ENCODE data around the gene AGRN.
A peak's percentile ranks its signal among the peaks of the same experiment; 100 is the strongest.

Gene AGRN

DNA sequence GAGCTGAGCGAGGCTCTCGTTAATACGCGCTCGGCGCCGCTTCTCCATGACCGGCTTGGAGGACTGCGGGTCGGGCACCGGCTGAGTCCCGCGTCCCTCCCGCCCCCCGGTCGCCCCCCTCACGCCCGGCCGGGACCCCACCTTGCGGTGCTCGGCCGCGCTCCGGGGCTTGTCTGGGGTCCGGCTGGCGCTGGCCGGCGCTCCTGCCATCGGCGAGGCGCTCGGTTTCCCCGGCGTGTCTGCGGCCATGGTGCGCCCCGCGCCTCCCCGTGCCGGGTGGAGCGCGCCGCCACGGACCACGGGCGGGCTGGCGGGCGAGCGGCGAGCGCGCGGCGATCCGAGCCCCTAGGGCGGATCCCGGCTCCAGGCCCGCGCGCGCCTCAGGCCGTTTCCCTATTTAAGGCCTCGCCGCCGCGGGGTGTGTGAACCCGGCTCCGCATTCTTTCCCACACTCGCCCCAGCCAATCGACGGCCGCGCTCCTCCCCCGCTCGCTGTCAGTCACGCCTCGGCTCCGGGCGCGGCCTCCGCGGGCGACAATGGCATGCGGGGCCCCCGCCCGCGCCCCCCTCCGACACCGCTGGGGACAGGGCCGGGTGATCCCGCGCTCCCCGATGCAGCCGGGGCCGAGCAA is 20.1 kb upstream of the AGRN start, which contains the start of gene HES4:
TSS of gene HES4 (minus strand) at position 373 of the 632 bp plus-strand sequence. CDS start at position 249, 124 bp downstream.
- H3K14ac ChIP-seq (ENCODE audit: low read length in 2 of 2), result peak within 1 kb of the TSS in 1 of 2 experiments; percentile 86
- H2BK15ac ChIP-seq (ENCODE audit: low read depth, poor library complexity, severe bottlenecking), result peak within 1 kb of the TSS; percentile 87
- H3K36me3 ChIP-seq (ENCODE audit: control insufficient read depth in 1 of 2, insufficient read depth in 2 of 2, low read depth in 1 of 2, low read length in 2 of 2), result peaks cover 0 to 11% of the 10 kb centered on the region in 2 experiments
- H3K4ac ChIP-seq (ENCODE audit: low read depth in 1 of 2, low read length in 2 of 2), result peak within 1 kb of the TSS; percentile 85 to 97
- peak within 1 kb of the TSS in 1 of 2 experiments; percentile 100 for H3K23ac ChIP-seq (ENCODE audit: low read length in 2 of 2)
- DNase-seq, result peak; percentile 94
- H3K9ac ChIP-seq (ENCODE audit: low read length), result peak within 1 kb of the TSS; percentile 83
- peak within 1 kb of the TSS; percentile 78 for H2AFZ ChIP-seq (ENCODE audit: low read depth, low read length)
- peak within 1 kb of the TSS; percentile 80 for H4K91ac ChIP-seq (ENCODE audit: low read length)
- peak within 1 kb of the TSS; percentile 55 to 71 for H3K4me3 ChIP-seq (ENCODE audit: insufficient read depth in 1 of 2, low read depth in 1 of 2, low read length in 2 of 2)
- H3K9me3 ChIP-seq (ENCODE audit: control insufficient read depth, low read length), result no peaks in the 10 kb centered on the region
- H3K4me2 ChIP-seq (ENCODE audit: low read length, poor library complexity, severe bottlenecking), result peak within 1 kb of the TSS; percentile 99
- H3K4me1 ChIP-seq (ENCODE audit: control insufficient read depth, insufficient read depth, low read depth, low read length), result peaks cover 48% of the 10 kb centered on the region
- H2AK5ac ChIP-seq (ENCODE audit: low read length, severe bottlenecking), result no peak within 1 kb of the TSS
- under 1% methylated on average over 64 of the region's 95 CpGs for WGBS
- H3K18ac ChIP-seq (ENCODE audit: low read depth in 1 of 2, low read length in 2 of 2), result peak within 1 kb of the TSS; percentile 82 to 98
- peaks cover 4% of the 10 kb centered on the region for H3K79me1 ChIP-seq (replicated peaks; ENCODE audit: low read length, poor library complexity, severe bottlenecking)
- H4K8ac ChIP-seq (ENCODE audit: low read length), result peak within 1 kb of the TSS; percentile 75
- peak within 1 kb of the TSS; percentile 95 for H2BK120ac ChIP-seq (ENCODE audit: low read depth, low read length)
- H2BK12ac ChIP-seq (ENCODE audit: low read length in 2 of 2), result peak within 1 kb of the TSS in 1 of 2 experiments; percentile 90
- H3K27me3 ChIP-seq (ENCODE audit: control insufficient read depth in 1 of 2, insufficient read depth in 1 of 2, low read length in 2 of 2), result peaks cover 16 to 82% of the 10 kb centered on the region in 2 experiments
- H3K27ac ChIP-seq (ENCODE audit: low read length, poor library complexity, severe bottlenecking), result no peak within 1 kb of the TSS
- H2BK5ac ChIP-seq (ENCODE audit: low read depth, low read length, poor library complexity, severe bottlenecking), result no peak within 1 kb of the TSS

DNA sequence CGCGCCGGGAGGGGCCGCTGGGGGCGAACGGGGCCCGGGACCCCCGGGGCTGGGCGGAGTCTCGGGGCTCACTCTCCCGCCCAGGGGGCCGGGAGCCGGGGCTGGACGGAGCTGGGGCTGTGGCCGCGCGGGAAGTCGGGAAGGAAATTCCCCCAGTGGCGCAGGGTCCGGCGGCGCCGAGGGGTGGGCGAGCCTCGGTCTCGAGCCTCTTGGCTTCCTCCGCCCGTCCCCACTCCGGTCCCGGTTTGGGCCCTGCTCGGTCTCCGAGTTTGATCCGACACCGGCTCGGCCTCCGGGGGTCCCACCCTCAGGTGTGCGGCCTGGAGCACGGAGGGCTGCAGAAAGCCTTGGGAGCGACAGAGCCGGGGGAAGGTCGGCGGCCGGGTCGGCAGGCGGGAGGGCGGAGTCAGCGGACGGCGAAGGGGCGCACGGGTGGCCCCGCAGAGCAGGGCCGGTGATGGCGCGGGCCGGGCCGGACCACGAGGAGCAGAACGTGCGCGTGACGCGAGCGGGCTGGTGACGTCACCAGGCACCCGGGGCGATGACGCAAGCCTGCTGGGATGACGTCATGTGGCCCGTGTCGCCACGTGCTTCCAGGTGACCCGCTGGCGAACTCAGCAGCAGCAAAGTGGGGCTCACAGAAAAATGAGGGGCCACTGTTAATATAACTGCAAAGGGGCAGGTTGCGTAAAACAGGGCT is 19.4 kb upstream of the AGRN start:
- Histone ChIP-seq H3K9ac (ENCODE audit: low read length) (peak overlapping the region; percentile 83), H3K4me3 (ENCODE audit: insufficient read depth in 1 of 2, low read depth in 1 of 2, low read length in 2 of 2) (peak overlapping the region; percentile 55 to 71), H4K8ac (ENCODE audit: low read length) (peak overlapping the region; percentile 71), H2BK5ac (ENCODE audit: low read depth, low read length, poor library complexity, severe bottlenecking) (no peak overlapping the region), H3K23ac (ENCODE audit: low read length in 2 of 2) (peak overlapping the region in 1 of 2 experiments; percentile 94), H3K9me3 (ENCODE audit: control insufficient read depth, low read length) (no peaks in the 10 kb centered on the region), H3K27ac (ENCODE audit: low read length, poor library complexity, severe bottlenecking) (no peak overlapping the region), H3K4me1 (ENCODE audit: control insufficient read depth, insufficient read depth, low read depth, low read length) (peaks cover 55% of the 10 kb centered on the region), H2BK15ac (ENCODE audit: low read depth, poor library complexity, severe bottlenecking) (peak overlapping the region; percentile 87), H3K4me2 (ENCODE audit: low read length, poor library complexity, severe bottlenecking) (peak overlapping the region; percentile 99), H3K36me3 (ENCODE audit: control insufficient read depth in 1 of 2, insufficient read depth in 2 of 2, low read depth in 1 of 2, low read length in 2 of 2) (peaks cover 0 to 11% of the 10 kb centered on the region in 2 experiments), H3K27me3 (ENCODE audit: control insufficient read depth in 1 of 2, insufficient read depth in 1 of 2, low read length in 2 of 2) (peaks cover 16 to 82% of the 10 kb centered on the region in 2 experiments), H4K91ac (ENCODE audit: low read length) (peak overlapping the region; percentile 80), H3K4ac (ENCODE audit: low read depth in 1 of 2, low read length in 2 of 2) (peak overlapping the region; percentile 85 to 97), H3K18ac (ENCODE audit: low read depth in 1 of 2, low read length in 2 of 2) (peak overlapping the region; percentile 82 to 98), H2BK120ac (ENCODE audit: low read depth, low read length) (peak overlapping the region; percentile 95), H2BK12ac (ENCODE audit: low read length in 2 of 2) (peak overlapping the region in 1 of 2 experiments; percentile 90), H2AFZ (ENCODE audit: low read depth, low read length) (peak overlapping the region; percentile 78), H3K14ac (ENCODE audit: low read length in 2 of 2) (peak overlapping the region in 1 of 2 experiments; percentile 86), H2AK5ac (ENCODE audit: low read length, severe bottlenecking) (no peak overlapping the region), H3K79me1 (replicated peaks; ENCODE audit: low read length, poor library complexity, severe bottlenecking) (peaks cover 4% of the 10 kb centered on the region)
- DNase-seq, result peak; percentile 90
- WGBS, result under 1% methylated on average over 70 of the region's 75 CpGs

GRCh38 chr1:1001057-1001783 is 18.7 kb upstream of the AGRN start:
- peak overlapping the region; percentile 75 for H2BK15ac ChIP-seq (ENCODE audit: low read depth, poor library complexity, severe bottlenecking)
- DNase-seq, result no peak
- peaks cover 0 to 11% of the 10 kb centered on the region in 2 experiments for H3K36me3 ChIP-seq (ENCODE audit: control insufficient read depth in 1 of 2, insufficient read depth in 2 of 2, low read depth in 1 of 2, low read length in 2 of 2)
- H3K4me1 ChIP-seq (ENCODE audit: control insufficient read depth, insufficient read depth, low read depth, low read length), result peaks cover 57% of the 10 kb centered on the region
- H3K4ac ChIP-seq (ENCODE audit: low read depth in 1 of 2, low read length in 2 of 2), result peak overlapping the region in 1 of 2 experiments; percentile 57
- WGBS, result 4% methylated on average over 37 of the region's 58 CpGs
- H2AK5ac ChIP-seq (ENCODE audit: low read length, severe bottlenecking), result no peak overlapping the region
- H3K4me3 ChIP-seq (ENCODE audit: insufficient read depth in 1 of 2, low read depth in 1 of 2, low read length in 2 of 2), result peak overlapping the region; percentile 47 to 55
- peak overlapping the region; percentile 83 for H3K9ac ChIP-seq (ENCODE audit: low read length)
- no peak overlapping the region for H3K27ac ChIP-seq (ENCODE audit: low read length, poor library complexity, severe bottlenecking)
- peak overlapping the region; percentile 99 for H3K4me2 ChIP-seq (ENCODE audit: low read length, poor library complexity, severe bottlenecking)
- H3K9me3 ChIP-seq (ENCODE audit: control insufficient read depth, low read length), result no peaks in the 10 kb centered on the region
- no peak overlapping the region for H2AFZ ChIP-seq (ENCODE audit: low read depth, low read length)
- peak overlapping the region in 1 of 2 experiments; percentile 90 for H2BK12ac ChIP-seq (ENCODE audit: low read length in 2 of 2)
- H2BK5ac ChIP-seq (ENCODE audit: low read depth, low read length, poor library complexity, severe bottlenecking), result no peak overlapping the region
- peak overlapping the region; percentile 46 for H2BK120ac ChIP-seq (ENCODE audit: low read depth, low read length)
- H3K79me1 ChIP-seq (replicated peaks; ENCODE audit: low read length, poor library complexity, severe bottlenecking), result peaks cover 4% of the 10 kb centered on the region
- peak overlapping the region; percentile 34 to 35 for H3K18ac ChIP-seq (ENCODE audit: low read depth in 1 of 2, low read length in 2 of 2)
- no peak overlapping the region for H3K23ac ChIP-seq (ENCODE audit: low read length in 2 of 2)
- H3K27me3 ChIP-seq (ENCODE audit: control insufficient read depth in 1 of 2, insufficient read depth in 1 of 2, low read length in 2 of 2), result peaks cover 16 to 83% of the 10 kb centered on the region in 2 experiments
- no peak overlapping the region for H3K14ac ChIP-seq (ENCODE audit: low read length in 2 of 2)
- H4K91ac ChIP-seq (ENCODE audit: low read length), result no peak overlapping the region
- peak overlapping the region; percentile 75 for H4K8ac ChIP-seq (ENCODE audit: low read length)
